Bronchial smooth muscle cell (primary cell): ENCODE results near the gene CENPX. TPM values are rescaled to one million over a fixed set of nuclear protein-coding genes. Genes with fewer than 3 reads are reported as not detected.

Experiments
- total RNA-seq: library from RNA; depleted of rRNA; stranded (reverse); fragments of >200 nt; gene quantifications from 2 replicates; pipeline ENCODE4 v1.2.1, GENCODE V29; 2014

The CENPX gene
- total RNA-seq = 14.9 and 33.4 TPM in 2 replicates

GRCh38 chr17:82022310-82022980 lies at the start of gene CENPX:
TSS of gene CENPX (minus strand) at chr17:82022878. CDS start at chr17:82022861, 17 bp downstream.

DNA sequence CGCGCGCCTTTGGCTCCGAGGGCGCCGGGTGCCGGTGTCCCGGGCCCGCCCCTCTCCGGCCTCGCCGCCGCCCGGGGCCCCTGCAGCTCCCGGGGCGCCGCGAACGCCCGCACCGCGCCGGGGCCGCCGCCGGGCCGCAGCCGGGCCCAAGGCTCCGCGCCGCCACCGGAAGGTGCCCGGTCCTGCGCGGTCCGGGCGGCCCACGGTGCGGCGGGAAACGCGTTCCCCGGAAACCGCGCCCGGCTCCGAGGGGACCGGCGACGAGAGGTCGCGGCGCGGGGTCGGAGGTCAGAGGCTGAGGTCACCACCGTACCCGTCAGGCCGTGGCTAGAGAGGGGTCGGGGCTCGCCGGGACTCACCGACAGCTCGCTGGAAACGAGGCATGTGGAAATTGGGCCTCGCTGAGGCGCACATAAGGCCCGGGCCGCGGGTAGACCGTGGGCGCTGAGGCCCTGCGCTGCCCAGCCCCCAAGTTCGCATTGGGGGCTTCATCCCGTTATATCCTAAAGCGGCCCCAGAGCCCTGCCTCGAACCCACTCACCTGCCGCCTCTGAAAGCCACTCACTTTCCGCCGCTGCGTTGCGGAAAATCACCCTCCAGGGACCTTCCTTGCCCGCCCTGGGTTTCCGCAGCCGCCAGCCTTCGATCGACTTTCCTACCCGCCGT lies 43.1 kb upstream of the CENPX start, which contains the start of gene DUS1L:
Gene DUS1L (minus strand): TSS at position 167 of the 666 bp plus-strand sequence. CDS start 745 bp downstream, outside the sequence.

GRCh38 chr17:82051776-82052637 lies 29.3 kb upstream of the CENPX start, which contains the start of the genes GPS1 and RFNG:
TSS of gene GPS1 (plus strand) at chr17:82051898. CDS start at chr17:82051932, 34 bp downstream.
TSS of gene RFNG (minus strand) at chr17:82051811. CDS start at chr17:82051766, 45 bp downstream.

GRCh38 chr17:82037092-82037888 lies 14.6 kb upstream of the CENPX start, which contains the start of gene DCXR:
TSS of gene DCXR (minus strand) at chr17:82037697. CDS start at chr17:82037682, 15 bp downstream.

DNA sequence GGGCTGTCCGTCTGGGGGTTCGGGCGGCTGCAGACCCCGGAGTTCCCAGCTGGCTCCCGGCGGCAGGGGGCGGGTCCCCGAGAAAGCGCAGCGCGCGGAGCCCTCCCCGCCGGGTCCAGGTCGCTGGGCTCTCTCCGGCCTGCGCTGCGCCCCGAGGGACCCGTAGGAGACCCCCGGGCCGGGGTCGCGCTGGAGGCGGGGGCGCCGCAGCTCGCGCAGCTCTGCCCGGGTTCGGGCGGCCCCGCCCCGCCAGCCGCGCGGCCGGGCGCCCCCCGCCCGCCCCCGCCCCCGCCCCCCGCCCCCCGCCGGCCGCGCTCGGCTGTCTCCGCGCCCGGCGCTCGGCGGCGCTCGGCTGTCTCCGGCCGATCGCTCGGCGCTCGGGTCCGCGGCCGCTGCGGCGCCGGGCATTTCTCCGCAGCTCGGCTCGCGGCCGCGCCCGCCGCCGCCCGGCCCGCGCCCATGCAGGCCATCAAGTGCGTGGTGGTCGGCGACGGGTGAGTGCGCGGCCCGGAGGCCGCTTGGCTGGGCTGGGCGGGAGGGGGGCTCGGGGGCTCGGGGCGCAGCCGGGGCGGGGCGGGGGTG lies 8.7 kb upstream of the CENPX start, which contains the start of gene RAC3:
Gene RAC3 (plus strand): TSS at position 376 of the 582 bp plus-strand sequence. CDS start 84 bp downstream, at position 460.

GRCh38 chr17:82022981-82023446 lies 336 bp upstream of the CENPX start, which contains the start of gene LRRC45:
TSS of gene LRRC45 (plus strand) at chr17:82023305. CDS start at chr17:82023644, 339 bp downstream.

GRCh38 chr17:81977211-81977808 lies 45.4 kb downstream of the CENPX start, which contains the start of gene ASPSCR1:
TSS of gene ASPSCR1 (plus strand) at chr17:81977629. CDS start at chr17:81977647, 18 bp downstream.

Other genes starting within 250 kb of the CENPX start
- not detected in 2 replicates for gene GCGR, start 218.7 kb downstream of the CENPX start, total RNA-seq
- gene MCRIP1, start 189.6 kb downstream of the CENPX start, total RNA-seq = 96.1 and 97.3 TPM in 2 replicates
- not detected in 2 replicates for gene PPP1R27, start 187.8 kb downstream of the CENPX start, total RNA-seq
- gene P4HB, start 162.3 kb downstream of the CENPX start, total RNA-seq = 766 and 822 TPM in 2 replicates
- 44.2 and 81.2 TPM in 2 replicates for gene ARHGDIA, start 151.5 kb downstream of the CENPX start, total RNA-seq
- 89.5 and 91.1 TPM in 2 replicates for gene ALYREF, start 131.3 kb downstream of the CENPX start, total RNA-seq
- 255 and 291 TPM in 2 replicates for gene ANAPC11, start 131.2 kb downstream of the CENPX start, total RNA-seq
- 0.26 and 0.63 TPM in 2 replicates for gene NPB, start 120.6 kb downstream of the CENPX start, total RNA-seq
- gene PCYT2, start 111.5 kb downstream of the CENPX start, total RNA-seq = 41.1 and 46.2 TPM in 2 replicates
- gene SIRT7, start 104.7 kb downstream of the CENPX start, total RNA-seq = 18.8 and 21.9 TPM in 2 replicates
- gene MAFG, start 95.1 kb downstream of the CENPX start, total RNA-seq = 12.1 and 17.5 TPM in 2 replicates
- gene PYCR1, start 85.6 kb downstream of the CENPX start, total RNA-seq = 46.8 and 79.8 TPM in 2 replicates
- gene MYADML2, start 75.6 kb downstream of the CENPX start, total RNA-seq = not detected in 2 replicates
- gene NOTUM, start 61.7 kb downstream of the CENPX start, total RNA-seq = under 0.01 TPM in 1 of 2 replicates, not detected in the other
- 26.6 and 28.4 TPM in 2 replicates for gene ASPSCR1, start 45.2 kb downstream of the CENPX start, total RNA-seq
- 12.0 and 15.0 TPM in 2 replicates for gene LRRC45, start 427 bp upstream of the CENPX start, total RNA-seq
- gene RAC3, start 8.8 kb upstream of the CENPX start, total RNA-seq = 5.4 and 5.7 TPM in 2 replicates
- gene DCXR, start 14.8 kb upstream of the CENPX start, total RNA-seq = 25.1 and 30.3 TPM in 2 replicates
- 24.6 and 26.8 TPM in 2 replicates for gene RFNG, start 28.9 kb upstream of the CENPX start, total RNA-seq
- 92.8 and 95.1 TPM in 2 replicates for gene GPS1, start 29.0 kb upstream of the CENPX start, total RNA-seq
- 34.8 and 43.7 TPM in 2 replicates for gene DUS1L, start 42.9 kb upstream of the CENPX start, total RNA-seq
- gene FASN, start 75.4 kb upstream of the CENPX start, total RNA-seq = 63.3 and 80.4 TPM in 2 replicates
- 11.8 and 12.5 TPM in 2 replicates for gene CCDC57, start 190.0 kb upstream of the CENPX start, total RNA-seq
- 54.5 and 74.1 TPM in 2 replicates for gene SLC16A3, start 206.2 kb upstream of the CENPX start, total RNA-seq